NCI-H748 (cell line): ENCODE data around the gene EEPD1.

Experiments used
- DNase-seq: peaks from one replicate; lab custom pipeline; 2025; ENCODE audit not compliant: unreplicated experiment; lab: John Stamatoyannopoulos, UW

The EEPD1 gene

GRCh38 chr7:36154255-36155212, 1.5 kb downstream of the EEPD1 start:
- DNase-seq: peak; percentile 5

GRCh38 chr7:36155811-36156361, 2.8 kb downstream of the EEPD1 start:
- no peak for DNase-seq

GRCh38 chr7:36157527-36158320, 4.7 kb downstream of the EEPD1 start:
- no peak for DNase-seq

GRCh38 chr7:36158321-36158605, 5.2 kb downstream of the EEPD1 start:
- no peak for DNase-seq

GRCh38 chr7:36159618-36160017, 6.6 kb downstream of the EEPD1 start:
- no peak for DNase-seq

- no peak for DNase-seq
Measured at GRCh38 chr7:36160313-36160712, 7.3 kb downstream of the EEPD1 start.

- peak; percentile 29 for DNase-seq
Measured at GRCh38 chr7:36161996-36162395, 8.9 kb downstream of the EEPD1 start.

GRCh38 chr7:36165059-36165458, 12.0 kb downstream of the EEPD1 start:
- no peak for DNase-seq

GRCh38 chr7:36165802-36166201, 12.7 kb downstream of the EEPD1 start:
- no peak for DNase-seq

- DNase-seq: no peak
Measured at GRCh38 chr7:36167403-36168050, 14.5 kb downstream of the EEPD1 start.

GRCh38 chr7:36171503-36171902, 18.4 kb downstream of the EEPD1 start:
- DNase-seq: no peak

- DNase-seq: no peak
Measured at GRCh38 chr7:36175886-36176285, 22.8 kb downstream of the EEPD1 start.

GRCh38 chr7:36176697-36177096, 23.6 kb downstream of the EEPD1 start:
- DNase-seq: no peak

- DNase-seq: no peak
Measured at GRCh38 chr7:36180121-36180520, 27.1 kb downstream of the EEPD1 start.

- DNase-seq: no peak
Measured at GRCh38 chr7:36181668-36182067, 28.6 kb downstream of the EEPD1 start.

GRCh38 chr7:36182854-36183604, 30.0 kb downstream of the EEPD1 start:
- no peak for DNase-seq

- no peak for DNase-seq
Measured at GRCh38 chr7:36185092-36185491, 32.0 kb downstream of the EEPD1 start.

GRCh38 chr7:36185756-36186155, 32.7 kb downstream of the EEPD1 start:
- DNase-seq: no peak

- no peak for DNase-seq
Measured at GRCh38 chr7:36186359-36187121, 33.5 kb downstream of the EEPD1 start.

GRCh38 chr7:36188266-36188665, 35.2 kb downstream of the EEPD1 start:
- DNase-seq: no peak
